ENCODE data around the gene SH3PXD2A. TPM values are rescaled to one million over a fixed set of nuclear protein-coding genes. Genes with fewer than 3 reads are reported as not detected.

Gene SH3PXD2A
- total RNA-seq, 1 donor from 2014 or later: 17.3 TPM

DNA sequence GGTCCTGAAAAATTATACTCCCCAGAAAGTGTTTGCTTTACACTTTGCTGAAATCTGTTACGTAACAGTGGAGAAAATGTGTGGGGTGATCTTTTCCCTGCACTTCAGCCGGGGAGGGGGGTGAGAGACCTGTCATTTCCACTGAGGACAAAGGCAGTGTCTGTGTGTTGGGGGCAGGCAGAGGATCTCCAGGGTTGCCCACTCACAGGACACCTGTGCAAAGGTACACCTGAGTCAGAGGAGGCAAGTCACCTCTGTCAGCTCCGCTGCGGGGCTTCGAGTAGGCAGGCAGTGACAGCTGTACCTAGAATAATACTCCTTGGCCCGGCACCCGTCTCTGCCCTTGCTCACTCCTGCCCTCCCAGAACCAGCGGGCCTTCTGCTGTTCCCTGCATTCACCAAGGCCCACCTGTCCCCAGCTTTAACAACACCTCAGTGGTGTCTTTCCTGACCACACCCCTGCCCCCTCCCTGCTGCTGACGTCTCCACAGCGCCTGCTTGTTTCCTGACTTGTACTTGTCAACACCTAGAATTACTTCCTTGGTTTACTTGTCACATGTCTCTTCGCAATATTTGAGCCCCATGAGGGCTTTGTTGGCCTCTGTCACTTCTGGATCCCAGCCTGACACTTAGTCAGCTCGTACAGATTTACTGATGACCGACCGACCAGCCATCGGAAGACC, 202.6 kb downstream of the SH3PXD2A start:
- no peak for DNase-seq (ENCODE audit: low read depth)
- H3K27me3 Mint-ChIP-seq (ENCODE audit: low read depth, unreplicated experiment): peaks cover 5% of the 10 kb centered on the region
- H4K20me1 ChIP-seq (ENCODE audit: insufficient read depth, low read length): peaks cover 65% of the 10 kb centered on the region

DNA sequence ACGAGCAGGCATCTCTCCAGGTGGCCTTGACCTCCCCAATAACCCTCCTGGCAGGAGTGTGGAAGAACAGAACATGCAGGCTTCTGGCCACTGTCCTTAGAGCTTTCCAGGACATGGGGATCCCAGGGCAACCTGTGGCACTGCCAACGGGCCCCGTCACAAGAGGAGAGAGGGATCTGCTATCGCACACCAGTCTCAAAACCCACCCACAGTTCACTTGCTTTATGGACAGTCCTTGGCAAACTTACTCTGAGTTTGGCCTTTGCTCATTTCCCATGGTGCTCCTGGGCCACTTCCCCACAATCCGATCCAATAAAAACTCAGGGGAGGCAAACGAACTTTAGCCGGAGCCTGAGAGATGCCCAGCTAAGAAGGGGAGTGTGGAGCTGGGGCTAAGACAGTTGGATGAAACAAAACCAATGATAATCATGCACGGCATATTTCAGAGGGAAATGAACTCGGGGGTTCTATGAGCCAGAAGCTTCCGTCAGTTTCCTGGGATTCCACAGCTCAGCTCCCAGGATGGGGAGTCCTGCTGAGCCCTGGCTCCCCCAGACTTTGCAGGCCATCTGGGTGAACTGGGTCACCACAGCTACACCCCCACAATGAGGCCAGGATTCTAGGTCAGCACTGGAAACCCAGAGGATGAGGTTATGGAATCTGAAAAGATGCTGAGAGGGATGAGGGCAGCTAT, 203.4 kb downstream of the SH3PXD2A start:
- Histone ChIP-seq H3K4me1 (ENCODE audit: insufficient read depth, low read length) (no peaks in the 10 kb centered on the region), H2AFZ (ENCODE audit: low read depth, low read length) (no peak overlapping the region), H3K79me2 (ENCODE audit: insufficient read depth, low read length) (peaks cover 50% of the 10 kb centered on the region), H4K20me1 (ENCODE audit: insufficient read depth, low read length) (peaks cover 72% of the 10 kb centered on the region), H3K9ac (ENCODE audit: low read length) (no peak overlapping the region), H3K4me3 (ENCODE audit: insufficient read depth, low read depth, low read length) (no peak overlapping the region), H3K9me3 (ENCODE audit: insufficient read depth, low read depth, low read length) (no peaks in the 10 kb centered on the region), H3K27me3 (ENCODE audit: insufficient read depth, low read length) (no peaks in the 10 kb centered on the region), H3K27ac (ENCODE audit: low read depth, low read length) (no peak overlapping the region), H3K36me3 (ENCODE audit: insufficient read depth, low read length) (peaks cover 2% of the 10 kb centered on the region), H3K4me2 (ENCODE audit: low read length) (no peak overlapping the region)
- peaks cover 1% of the 10 kb centered on the region for H3K9me3 Mint-ChIP-seq (ENCODE audit: unreplicated experiment)
- H3K27me3 Mint-ChIP-seq (ENCODE audit: low read depth, unreplicated experiment): peaks cover 5% of the 10 kb centered on the region
- H3K36me3 Mint-ChIP-seq (ENCODE audit: low read depth, unreplicated experiment): peaks cover 20% of the 10 kb centered on the region
- FAIRE-seq (no peak), DNase-seq (ENCODE audit: low read depth) (no peak)
- H3K4me1 Mint-ChIP-seq (ENCODE audit: low read depth, unreplicated experiment): peaks cover 12% of the 10 kb centered on the region
- no peak overlapping the region for H3K27ac Mint-ChIP-seq (ENCODE audit: unreplicated experiment)
- H3K4me3 Mint-ChIP-seq (ENCODE audit: unreplicated experiment): no peak overlapping the region
- TF ChIP-seq, protein P1, sequence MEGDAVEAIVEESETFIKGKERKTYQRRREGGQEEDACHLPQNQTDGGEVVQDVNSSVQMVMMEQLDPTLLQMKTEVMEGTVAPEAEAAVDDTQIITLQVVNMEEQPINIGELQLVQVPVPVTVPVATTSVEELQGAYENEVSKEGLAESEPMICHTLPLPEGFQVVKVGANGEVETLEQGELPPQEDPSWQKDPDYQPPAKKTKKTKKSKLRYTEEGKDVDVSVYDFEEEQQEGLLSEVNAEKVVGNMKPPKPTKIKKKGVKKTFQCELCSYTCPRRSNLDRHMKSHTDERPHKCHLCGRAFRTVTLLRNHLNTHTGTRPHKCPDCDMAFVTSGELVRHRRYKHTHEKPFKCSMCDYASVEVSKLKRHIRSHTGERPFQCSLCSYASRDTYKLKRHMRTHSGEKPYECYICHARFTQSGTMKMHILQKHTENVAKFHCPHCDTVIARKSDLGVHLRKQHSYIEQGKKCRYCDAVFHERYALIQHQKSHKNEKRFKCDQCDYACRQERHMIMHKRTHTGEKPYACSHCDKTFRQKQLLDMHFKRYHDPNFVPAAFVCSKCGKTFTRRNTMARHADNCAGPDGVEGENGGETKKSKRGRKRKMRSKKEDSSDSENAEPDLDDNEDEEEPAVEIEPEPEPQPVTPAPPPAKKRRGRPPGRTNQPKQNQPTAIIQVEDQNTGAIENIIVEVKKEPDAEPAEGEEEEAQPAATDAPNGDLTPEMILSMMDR (IDR thresholded peaks at IDR 0.05; ENCODE audit: insufficient read depth, low read depth, low read length): no peak
- TF ChIP-seq EZH2 (IDR thresholded peaks at IDR 0.05; ENCODE audit: insufficient read depth, low read length): no peak

More for the DNA sequence above, 202.6 kb downstream of the SH3PXD2A start:
- Histone ChIP-seq H3K27me3 (ENCODE audit: insufficient read depth, low read length) (no peaks in the 10 kb centered on the region), H3K79me2 (ENCODE audit: insufficient read depth, low read length) (peaks cover 53% of the 10 kb centered on the region), H3K9me3 (ENCODE audit: insufficient read depth, low read depth, low read length) (no peaks in the 10 kb centered on the region), H3K4me1 (ENCODE audit: insufficient read depth, low read length) (no peaks in the 10 kb centered on the region), H3K4me2 (ENCODE audit: low read length) (no peak overlapping the region), H3K27ac (ENCODE audit: low read depth, low read length) (no peak overlapping the region), H2AFZ (ENCODE audit: low read depth, low read length) (no peak overlapping the region), H3K9ac (ENCODE audit: low read length) (no peak overlapping the region), H3K36me3 (ENCODE audit: insufficient read depth, low read length) (peaks cover 6% of the 10 kb centered on the region), H3K4me3 (ENCODE audit: insufficient read depth, low read depth, low read length) (no peak overlapping the region)
- Mint-ChIP-seq H3K4me1 (ENCODE audit: low read depth, unreplicated experiment) (peaks cover 10% of the 10 kb centered on the region), H3K9me3 (ENCODE audit: unreplicated experiment) (peaks cover 6% of the 10 kb centered on the region), H3K27ac (ENCODE audit: unreplicated experiment) (no peak overlapping the region), H3K36me3 (ENCODE audit: low read depth, unreplicated experiment) (peaks cover 28% of the 10 kb centered on the region), H3K4me3 (ENCODE audit: unreplicated experiment) (no peak overlapping the region)
- no peak for FAIRE-seq
- TF ChIP-seq EZH2 (IDR thresholded peaks at IDR 0.05; ENCODE audit: insufficient read depth, low read length): no peak
- TF ChIP-seq, protein P1 (IDR thresholded peaks at IDR 0.05; ENCODE audit: insufficient read depth, low read depth, low read length): no peak

DNA sequence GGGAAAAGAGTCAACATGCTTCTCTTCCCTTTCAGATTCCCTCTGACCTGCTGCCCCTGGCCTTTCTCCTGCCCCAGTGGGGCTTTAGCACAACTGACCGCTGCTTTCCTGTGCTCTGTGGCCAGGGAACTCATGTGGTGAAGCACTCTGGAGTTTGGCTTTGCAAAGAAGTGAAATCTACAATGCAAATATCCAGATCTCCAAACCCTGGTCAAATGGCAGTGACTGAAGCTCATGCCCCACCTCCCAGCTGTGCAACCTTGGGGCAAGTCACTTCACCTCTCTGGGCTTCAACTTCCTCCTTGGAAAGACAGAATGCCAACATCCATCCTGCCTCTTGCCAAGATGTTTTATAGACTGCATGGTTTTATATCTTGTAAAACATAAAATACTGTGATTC, 204.0 kb downstream of the SH3PXD2A start:
- no peaks in the 10 kb centered on the region for H3K9me3 Mint-ChIP-seq (ENCODE audit: unreplicated experiment)
- H3K4me1 Mint-ChIP-seq (ENCODE audit: low read depth, unreplicated experiment): peaks cover 16% of the 10 kb centered on the region
- peaks cover 72% of the 10 kb centered on the region for H4K20me1 ChIP-seq (ENCODE audit: insufficient read depth, low read length)
- peaks cover 14% of the 10 kb centered on the region for H3K36me3 Mint-ChIP-seq (ENCODE audit: low read depth, unreplicated experiment)
- TF ChIP-seq EZH2 (IDR thresholded peaks at IDR 0.05; ENCODE audit: insufficient read depth, low read length): no peak
- TF ChIP-seq, protein P1 (IDR thresholded peaks at IDR 0.05; ENCODE audit: insufficient read depth, low read depth, low read length): no peak
- no peaks in the 10 kb centered on the region for H3K4me1 ChIP-seq (ENCODE audit: insufficient read depth, low read length)
- H3K27ac Mint-ChIP-seq (ENCODE audit: unreplicated experiment): no peak overlapping the region
- DNase-seq (ENCODE audit: low read depth): no peak
- peaks cover 51% of the 10 kb centered on the region for H3K79me2 ChIP-seq (ENCODE audit: insufficient read depth, low read length)
- H3K4me3 ChIP-seq (ENCODE audit: insufficient read depth, low read depth, low read length): no peak overlapping the region
- H2AFZ ChIP-seq (ENCODE audit: low read depth, low read length): no peak overlapping the region
- H3K36me3 ChIP-seq (ENCODE audit: insufficient read depth, low read length): no peaks in the 10 kb centered on the region
- no peak overlapping the region for H3K27ac ChIP-seq (ENCODE audit: low read depth, low read length)
- H3K9me3 ChIP-seq (ENCODE audit: insufficient read depth, low read depth, low read length): no peaks in the 10 kb centered on the region
- H3K4me2 ChIP-seq (ENCODE audit: low read length): no peak overlapping the region
- H3K4me3 Mint-ChIP-seq (ENCODE audit: unreplicated experiment): no peak overlapping the region
- no peaks in the 10 kb centered on the region for H3K27me3 ChIP-seq (ENCODE audit: insufficient read depth, low read length)
- H3K27me3 Mint-ChIP-seq (ENCODE audit: low read depth, unreplicated experiment): peaks cover 5% of the 10 kb centered on the region
- no peak for FAIRE-seq
- no peak overlapping the region for H3K9ac ChIP-seq (ENCODE audit: low read length)
